Activated CD4-positive, alpha-beta T cell treated with anti-CD3 and anti-CD28 coated beads for 24 hours (primary cell): ENCODE measurements around the gene SLC5A12.

Experiments used
- DNase-seq, 2 donors: peaks; one replicate each; pipeline ENCODE4 v3.0.0-alpha.2; 2020; ENCODE audit warnings: low read depth in 2 of 2

Gene SLC5A12

GRCh38 chr11:26721948-26722475 is at the start of gene SLC5A12:
Gene SLC5A12 (minus strand): TSS chr11:26722060. CDS start chr11:26721714, 346 bp downstream.
- DNase-seq = no peak

- DNase-seq = no peak
These were observed 47.2 kb upstream of the SLC5A12 start for GRCh38 chr11:26769027-26769426.

GRCh38 chr11:26767060-26767459 is 45.2 kb upstream of the SLC5A12 start:
- no peak for DNase-seq

GRCh38 chr11:26765323-26765722 is 43.5 kb upstream of the SLC5A12 start:
- no peak for DNase-seq

GRCh38 chr11:26764825-26765224 is 43.0 kb upstream of the SLC5A12 start:
- DNase-seq = no peak

- no peak for DNase-seq
These were observed 42.5 kb upstream of the SLC5A12 start for GRCh38 chr11:26764315-26764714.

- no peak for DNase-seq
These were observed 40.2 kb upstream of the SLC5A12 start for GRCh38 chr11:26762089-26762488.

- DNase-seq = no peak
These were observed 39.5 kb upstream of the SLC5A12 start for GRCh38 chr11:26761361-26761809.

- no peak for DNase-seq
These were observed 36.1 kb upstream of the SLC5A12 start for GRCh38 chr11:26757995-26758394.

GRCh38 chr11:26755762-26756161 is 33.9 kb upstream of the SLC5A12 start:
- no peak for DNase-seq

- DNase-seq = no peak
These were observed 32.1 kb upstream of the SLC5A12 start for GRCh38 chr11:26753723-26754504.

GRCh38 chr11:26749927-26750326 is 28.1 kb upstream of the SLC5A12 start:
- no peak for DNase-seq

GRCh38 chr11:26743622-26744021 is 21.8 kb upstream of the SLC5A12 start:
- DNase-seq = no peak

GRCh38 chr11:26742966-26743365 is 21.1 kb upstream of the SLC5A12 start:
- DNase-seq = no peak

- no peak for DNase-seq
These were observed 19.2 kb upstream of the SLC5A12 start for GRCh38 chr11:26741036-26741435.

GRCh38 chr11:26739366-26740073 is 17.7 kb upstream of the SLC5A12 start:
- no peak for DNase-seq

GRCh38 chr11:26734691-26735090 is 12.8 kb upstream of the SLC5A12 start:
- DNase-seq = no peak

- DNase-seq = no peak
These were observed 9.2 kb upstream of the SLC5A12 start for GRCh38 chr11:26731084-26731456.

GRCh38 chr11:26730414-26731083 is 8.7 kb upstream of the SLC5A12 start:
- DNase-seq = no peak

- DNase-seq = no peak
These were observed 7.4 kb upstream of the SLC5A12 start for GRCh38 chr11:26729284-26729683.

GRCh38 chr11:26726960-26727359 is 5.1 kb upstream of the SLC5A12 start:
- no peak for DNase-seq

- DNase-seq = no peak
These were observed 1.9 kb downstream of the SLC5A12 start for GRCh38 chr11:26719998-26720397.
